K562 (cell line): ENCODE data around the gene KRTAP2-2.

ENCODE experiments used
- ATF1 ChIP-seq, 2 experiments: fragments of 450-650 bp in 1 of 2; IDR thresholded peaks; 2 replicates each; pipeline ENCODE4 v1.6.1; 2016; ENCODE audit warnings: missing compliant biosample characterization in 1 of 2, missing genetic modification characterization in 1 of 2
- HNRNPH1 ChIP-seq: fragments of 200-400 bp; formaldehyde crosslinking; optimal IDR thresholded peaks from 2 replicates; pipeline ENCODE3; 2017; ENCODE audit warnings: low read depth, mild to moderate bottlenecking, low read length, moderate library complexity
- MTA3 ChIP-seq: fragments of 450-650 bp; formaldehyde crosslinking; IDR thresholded peaks from 2 replicates; pipeline ENCODE4 v1.6.1; 2017; ENCODE audit warnings: mild to moderate bottlenecking, borderline replicate concordance
- MYNN ChIP-seq, 2 experiments: sonication (generic); formaldehyde crosslinking in 1 of 2; IDR thresholded peaks; 2 replicates each; pipeline versions ENCODE4 v1.5.0 to v1.6.1; 2016 to 2020; ENCODE audit warnings: antibody characterized with exemption in 1 of 2, missing genetic modification reagents in 1 of 2
- TF ChIP-seq, protein P1 (sequence below): sonication (generic); formaldehyde crosslinking; IDR thresholded peaks from 2 replicates; pipeline ENCODE4 v1.8.1; 2022; ENCODE audit warnings: missing genetic modification reagents
- TF ChIP-seq, protein P2 (sequence below): fragments of 450-650 bp; IDR thresholded peaks from one replicate; pipeline ENCODE4 v1.6.1; 2018; ENCODE audit warnings: mild to moderate bottlenecking, moderate library complexity; ENCODE audit not compliant: partially characterized antibody
- TF ChIP-seq, protein P3 (sequence below): sonication (generic); formaldehyde crosslinking; IDR thresholded peaks from 2 replicates; pipeline ENCODE4 v1.8.0; 2023; ENCODE audit warnings: mild to moderate bottlenecking, missing genetic modification reagents

DNA sequence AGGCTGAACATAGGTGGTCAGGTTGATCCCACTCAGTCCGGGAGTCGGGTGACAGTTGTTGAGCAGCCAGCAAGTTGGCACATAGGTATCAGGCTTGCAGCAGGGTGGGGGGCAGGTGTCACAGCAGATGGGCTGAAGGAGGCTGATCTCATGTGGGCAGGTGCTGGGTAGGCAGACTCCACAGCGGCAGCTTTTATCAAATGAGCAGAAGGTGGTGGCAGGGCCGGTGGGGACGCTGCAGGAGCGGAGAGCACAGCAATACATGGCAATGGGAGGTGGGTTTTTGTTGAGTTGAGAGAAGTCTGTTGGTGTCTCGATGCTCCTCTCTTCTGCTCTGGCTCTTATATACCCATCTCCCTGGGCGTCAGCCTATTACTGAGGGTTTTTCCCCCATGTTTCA lies 46.2 kb downstream of the KRTAP2-2 start, which contains the start of gene KRTAP3-1:
- TF ChIP-seq ATF1 (CRISPR knock-in tag; IDR thresholded peaks at IDR 0.05) (no peak), ATF1 (tag; IDR thresholded peaks at IDR 0.05) (no peak), MTA3 (no peak), MYNN (IDR thresholded peaks at IDR 0.05) (no peak), MYNN (CRISPR knock-in tag; IDR thresholded peaks at IDR 0.05) (no peak), HNRNPH1 (no peak)
- TF ChIP-seq, protein P1, sequence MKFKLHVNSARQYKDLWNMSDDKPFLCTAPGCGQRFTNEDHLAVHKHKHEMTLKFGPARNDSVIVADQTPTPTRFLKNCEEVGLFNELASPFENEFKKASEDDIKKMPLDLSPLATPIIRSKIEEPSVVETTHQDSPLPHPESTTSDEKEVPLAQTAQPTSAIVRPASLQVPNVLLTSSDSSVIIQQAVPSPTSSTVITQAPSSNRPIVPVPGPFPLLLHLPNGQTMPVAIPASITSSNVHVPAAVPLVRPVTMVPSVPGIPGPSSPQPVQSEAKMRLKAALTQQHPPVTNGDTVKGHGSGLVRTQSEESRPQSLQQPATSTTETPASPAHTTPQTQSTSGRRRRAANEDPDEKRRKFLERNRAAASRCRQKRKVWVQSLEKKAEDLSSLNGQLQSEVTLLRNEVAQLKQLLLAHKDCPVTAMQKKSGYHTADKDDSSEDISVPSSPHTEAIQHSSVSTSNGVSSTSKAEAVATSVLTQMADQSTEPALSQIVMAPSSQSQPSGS (CRISPR knock-in tag) = no peak
- TF ChIP-seq, protein P2, sequence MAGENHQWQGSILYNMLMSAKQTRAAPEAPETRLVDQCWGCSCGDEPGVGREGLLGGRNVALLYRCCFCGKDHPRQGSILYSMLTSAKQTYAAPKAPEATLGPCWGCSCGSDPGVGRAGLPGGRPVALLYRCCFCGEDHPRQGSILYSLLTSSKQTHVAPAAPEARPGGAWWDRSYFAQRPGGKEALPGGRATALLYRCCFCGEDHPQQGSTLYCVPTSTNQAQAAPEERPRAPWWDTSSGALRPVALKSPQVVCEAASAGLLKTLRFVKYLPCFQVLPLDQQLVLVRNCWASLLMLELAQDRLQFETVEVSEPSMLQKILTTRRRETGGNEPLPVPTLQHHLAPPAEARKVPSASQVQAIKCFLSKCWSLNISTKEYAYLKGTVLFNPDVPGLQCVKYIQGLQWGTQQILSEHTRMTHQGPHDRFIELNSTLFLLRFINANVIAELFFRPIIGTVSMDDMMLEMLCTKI = no peak
- TF ChIP-seq, protein P3, sequence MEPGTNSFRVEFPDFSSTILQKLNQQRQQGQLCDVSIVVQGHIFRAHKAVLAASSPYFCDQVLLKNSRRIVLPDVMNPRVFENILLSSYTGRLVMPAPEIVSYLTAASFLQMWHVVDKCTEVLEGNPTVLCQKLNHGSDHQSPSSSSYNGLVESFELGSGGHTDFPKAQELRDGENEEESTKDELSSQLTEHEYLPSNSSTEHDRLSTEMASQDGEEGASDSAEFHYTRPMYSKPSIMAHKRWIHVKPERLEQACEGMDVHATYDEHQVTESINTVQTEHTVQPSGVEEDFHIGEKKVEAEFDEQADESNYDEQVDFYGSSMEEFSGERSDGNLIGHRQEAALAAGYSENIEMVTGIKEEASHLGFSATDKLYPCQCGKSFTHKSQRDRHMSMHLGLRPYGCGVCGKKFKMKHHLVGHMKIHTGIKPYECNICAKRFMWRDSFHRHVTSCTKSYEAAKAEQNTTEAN (CRISPR knock-in tag) = no peak
